Mesendoderm (in vitro differentiated cells): ENCODE measurements around the gene SLCO1B1.

Experiments
- DNase-seq: peaks from one replicate; pipeline ENCODE4 v3.0.0; 2013
- H2AK5ac ChIP-seq: 2 replicates; pipeline ENCODE4 v1.6.1; 2013; ENCODE audit warnings: low read length, inconsistent platforms
- H2BK120ac ChIP-seq: 2 replicates; pipeline ENCODE4 v1.6.1; 2013; ENCODE audit warnings: low read depth, mild to moderate bottlenecking, low read length, moderate library complexity, mixed read lengths
- H2BK15ac ChIP-seq: replicated peaks from 2 replicates; pipeline ENCODE4 v1.6.1; 2013; ENCODE audit warnings: low read depth, mild to moderate bottlenecking, moderate library complexity
- H2BK5ac ChIP-seq: 2 replicates; pipeline ENCODE4 v1.6.1; 2013; ENCODE audit warnings: low read length, inconsistent platforms
- H3K18ac ChIP-seq: 2 replicates; pipeline ENCODE4 v1.6.1; 2013; ENCODE audit warnings: mild to moderate bottlenecking, low read length, mixed read lengths
- H3K23ac ChIP-seq: one replicate; pipeline ENCODE4 v1.6.1; 2013; ENCODE audit warnings: low read length
- H3K27ac ChIP-seq: 2 replicates; pipeline ENCODE4 v1.5.1; 2013; ENCODE audit warnings: low read depth, mild to moderate bottlenecking, inconsistent platforms, low read length, moderate library complexity
- H3K27me3 ChIP-seq: 2 replicates; pipeline ENCODE4 v1.6.1; 2013; ENCODE audit warnings: low read length, control low read depth, mild to moderate bottlenecking, inconsistent platforms; ENCODE audit not compliant: insufficient read depth, poor library complexity
- H3K36me3 ChIP-seq: 2 replicates; pipeline ENCODE4 v1.6.1; 2013; ENCODE audit warnings: low read length, inconsistent platforms; ENCODE audit not compliant: control insufficient read depth, insufficient read depth
- H3K4ac ChIP-seq: one replicate; pipeline ENCODE4 v1.6.1; 2013; ENCODE audit warnings: low read depth, mild to moderate bottlenecking, low read length, moderate library complexity
- H3K4me1 ChIP-seq: 2 replicates; pipeline ENCODE4 v1.6.1; 2013; ENCODE audit warnings: low read depth, low read length, inconsistent platforms; ENCODE audit not compliant: control insufficient read depth
- H3K4me2 ChIP-seq: 2 replicates; pipeline ENCODE4 v1.6.1; 2013; ENCODE audit warnings: low read length
- H3K4me3 ChIP-seq: 2 replicates; pipeline ENCODE4 v1.5.1; 2013; ENCODE audit warnings: mild to moderate bottlenecking, low read length
- H3K56ac ChIP-seq: one replicate; pipeline ENCODE4 v1.6.1; 2013; ENCODE audit warnings: low read length
- H3K79me1 ChIP-seq: 2 replicates; pipeline ENCODE4 v1.6.1; 2013; ENCODE audit warnings: low read length, inconsistent platforms
- H3K79me2 ChIP-seq: 2 replicates; pipeline ENCODE4 v1.6.1; 2013; ENCODE audit warnings: mild to moderate bottlenecking, low read length; ENCODE audit not compliant: control insufficient read depth, insufficient read depth
- H3K9ac ChIP-seq: 2 replicates; pipeline ENCODE4 v1.6.1; 2013; ENCODE audit warnings: low read length, inconsistent platforms
- H4K5ac ChIP-seq: one replicate; pipeline ENCODE4 v1.6.1; 2013; ENCODE audit warnings: low read length
- H4K8ac ChIP-seq: one replicate; pipeline ENCODE4 v1.6.1; 2013; ENCODE audit warnings: low read depth, mild to moderate bottlenecking, control low read depth, low read length, moderate library complexity
- WGBS: extraction: QIAGEN DNeasy Blood & Tissue Kit; methylation state at CpG from one replicate; pipeline ENCODE4 v1.1.7; 2013; ENCODE audit warnings: low lambda C conversion rate, missing lambda C conversion rate; ENCODE audit not compliant: insufficient coverage; ENCODE audit errors: extremely low coverage; 5-methylcytosine and 5-hydroxymethylcytosine counted together

Gene SLCO1B1

DNA sequence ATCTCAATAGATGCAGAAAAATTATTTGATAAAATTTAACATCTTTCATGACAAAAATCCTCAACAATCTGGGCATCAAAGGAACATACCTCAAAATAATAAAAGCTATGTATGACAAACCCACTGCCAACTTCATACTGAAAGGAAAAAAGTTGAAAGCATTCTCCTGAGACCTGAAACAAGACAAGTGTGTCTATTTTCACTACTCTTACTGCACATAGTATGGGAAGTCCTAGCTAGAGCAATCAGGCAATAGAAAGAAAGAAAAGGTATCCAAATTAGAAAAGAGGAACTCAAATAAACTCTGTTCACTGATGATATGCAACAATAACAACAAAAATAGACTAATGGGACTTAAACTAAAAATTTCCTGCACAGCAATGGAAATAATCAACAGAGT is 90.1 kb downstream of the SLCO1B1 start:
- Histone ChIP-seq H3K56ac (no peak overlapping the region), H3K18ac (no peak overlapping the region), H2BK5ac (no peak overlapping the region), H3K4me2 (no peak overlapping the region), H3K27me3 (no peaks in the 10 kb centered on the region), H3K27ac (no peak overlapping the region), H4K8ac (no peak overlapping the region), H3K4me3 (no peak overlapping the region), H3K36me3 (no peaks in the 10 kb centered on the region), H3K79me2 (no peaks in the 10 kb centered on the region), H3K4me1 (no peaks in the 10 kb centered on the region), H3K4ac (no peak overlapping the region), H3K9ac (no peak overlapping the region), H2BK120ac (no peak overlapping the region), H4K5ac (no peak overlapping the region), H2AK5ac (no peak overlapping the region), H2BK15ac (no peak overlapping the region), H3K79me1 (no peaks in the 10 kb centered on the region), H3K23ac (no peak overlapping the region)
- no peak for DNase-seq

DNA sequence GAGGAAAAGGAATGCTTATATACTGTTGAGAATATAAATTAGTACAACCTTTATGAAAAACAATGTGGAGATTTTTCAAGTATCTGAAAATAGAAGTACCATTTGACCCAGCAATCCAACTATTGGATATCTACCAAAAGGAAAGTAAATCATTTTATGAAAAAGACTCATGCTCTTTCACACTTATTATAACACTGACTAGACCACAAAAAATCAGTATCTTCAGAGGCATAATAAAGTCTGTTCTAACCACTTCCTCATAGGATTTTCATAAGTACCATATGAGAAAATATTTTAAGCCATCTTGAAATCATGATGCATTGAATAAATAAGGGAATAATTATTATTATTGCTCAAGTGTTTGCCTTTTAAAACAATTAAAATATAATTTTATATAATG is 90.8 kb downstream of the SLCO1B1 start:
- H3K4ac ChIP-seq, result no peak overlapping the region
- no peak overlapping the region for H3K4me3 ChIP-seq
- H3K23ac ChIP-seq, result no peak overlapping the region
- no peaks in the 10 kb centered on the region for H3K36me3 ChIP-seq
- H2BK5ac ChIP-seq, result no peak overlapping the region
- no peak overlapping the region for H2BK120ac ChIP-seq
- H2BK15ac ChIP-seq, result no peak overlapping the region
- no peak overlapping the region for H4K5ac ChIP-seq
- H4K8ac ChIP-seq, result no peak overlapping the region
- DNase-seq, result no peak
- H3K4me1 ChIP-seq, result no peaks in the 10 kb centered on the region
- no peak overlapping the region for H3K56ac ChIP-seq
- H3K18ac ChIP-seq, result no peak overlapping the region
- no peaks in the 10 kb centered on the region for H3K79me1 ChIP-seq
- no peaks in the 10 kb centered on the region for H3K27me3 ChIP-seq
- H3K79me2 ChIP-seq, result no peaks in the 10 kb centered on the region
- H3K9ac ChIP-seq, result no peak overlapping the region
- no peak overlapping the region for H3K27ac ChIP-seq
- no peak overlapping the region for H3K4me2 ChIP-seq
- H2AK5ac ChIP-seq, result no peak overlapping the region

DNA sequence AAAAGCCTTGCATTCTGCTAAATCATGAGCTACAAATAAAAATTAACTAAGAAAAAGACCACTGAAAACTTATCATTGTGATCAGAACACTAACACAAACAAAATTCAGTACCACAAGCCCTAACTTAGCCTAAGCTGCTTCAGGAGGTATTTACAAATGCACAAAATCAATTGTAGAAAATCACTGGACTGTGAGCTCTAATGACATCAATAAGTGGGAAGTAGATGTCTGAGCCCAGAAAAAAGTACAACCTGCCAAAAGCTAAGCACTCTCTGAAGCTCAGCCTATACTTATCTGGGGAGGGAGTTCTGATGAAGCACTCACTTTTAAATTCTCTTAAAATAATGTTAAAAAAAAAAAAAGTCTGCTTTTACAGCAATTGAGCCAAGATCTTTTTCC is 92.9 kb downstream of the SLCO1B1 start:
- no peak for DNase-seq
- Histone ChIP-seq H3K23ac (no peak overlapping the region), H3K27me3 (no peaks in the 10 kb centered on the region), H2BK15ac (no peak overlapping the region), H3K79me2 (no peaks in the 10 kb centered on the region), H3K18ac (no peak overlapping the region), H3K9ac (no peak overlapping the region), H2BK5ac (no peak overlapping the region), H3K36me3 (no peaks in the 10 kb centered on the region), H2BK120ac (no peak overlapping the region), H3K4me1 (no peaks in the 10 kb centered on the region), H3K56ac (no peak overlapping the region), H4K5ac (no peak overlapping the region), H3K4me2 (no peak overlapping the region), H3K27ac (no peak overlapping the region), H3K4me3 (no peak overlapping the region), H4K8ac (no peak overlapping the region), H3K4ac (no peak overlapping the region), H3K79me1 (no peaks in the 10 kb centered on the region), H2AK5ac (no peak overlapping the region)

DNA sequence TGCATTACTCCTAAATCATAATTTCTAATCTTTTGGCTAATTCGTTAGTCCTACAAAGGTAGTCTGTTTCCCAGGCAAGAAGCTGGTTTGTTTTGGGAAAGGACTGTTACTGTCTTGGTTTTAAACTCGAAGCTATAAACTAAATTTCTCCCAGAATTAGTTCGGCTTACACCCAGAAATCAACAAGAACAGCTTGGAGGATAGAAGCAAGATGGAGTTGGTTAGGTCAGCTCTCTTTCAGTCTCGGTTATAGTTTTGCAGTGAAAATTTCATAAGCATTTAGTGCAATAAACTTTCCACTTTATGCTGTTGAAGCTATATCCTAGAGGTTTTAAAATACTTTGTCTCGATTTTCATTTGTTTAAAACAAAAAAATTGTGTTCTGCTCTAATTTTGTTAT is 103.4 kb downstream of the SLCO1B1 start:
- Histone ChIP-seq H3K18ac (no peak overlapping the region), H3K79me1 (no peaks in the 10 kb centered on the region), H3K36me3 (no peaks in the 10 kb centered on the region), H2AK5ac (no peak overlapping the region), H3K56ac (no peak overlapping the region), H3K4me1 (no peaks in the 10 kb centered on the region), H2BK5ac (no peak overlapping the region), H3K79me2 (no peaks in the 10 kb centered on the region), H3K23ac (no peak overlapping the region), H2BK120ac (no peak overlapping the region), H3K27me3 (no peaks in the 10 kb centered on the region), H3K4ac (no peak overlapping the region), H3K4me3 (no peak overlapping the region), H3K9ac (no peak overlapping the region), H3K4me2 (no peak overlapping the region), H3K27ac (no peak overlapping the region), H4K5ac (no peak overlapping the region), H2BK15ac (no peak overlapping the region), H4K8ac (no peak overlapping the region)
- WGBS, result no CpG with 5 or more reads among the region's 5 CpGs
- no peak for DNase-seq

DNA sequence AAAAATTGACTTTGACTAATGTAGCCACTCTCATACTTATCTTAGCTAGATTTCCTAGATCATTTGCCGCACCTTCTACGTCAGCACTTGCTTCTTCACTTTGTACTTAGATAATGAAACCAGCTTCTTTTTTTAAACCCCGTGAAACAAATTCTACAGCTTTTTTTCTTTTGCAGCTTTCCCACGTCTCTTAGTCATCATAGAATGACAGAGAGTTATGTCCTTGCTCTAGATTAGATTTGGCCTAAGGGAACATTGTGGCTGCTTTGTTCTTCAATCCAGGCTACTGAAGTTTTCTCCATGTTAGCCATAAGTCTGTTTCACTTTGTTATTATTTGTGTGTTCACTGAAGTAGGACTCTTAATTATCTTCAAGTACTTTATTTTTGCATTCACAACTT is 108.9 kb downstream of the SLCO1B1 start:
- Histone ChIP-seq H3K4me3 (no peak overlapping the region), H4K5ac (no peak overlapping the region), H3K18ac (no peak overlapping the region), H3K36me3 (no peaks in the 10 kb centered on the region), H3K4me2 (no peak overlapping the region), H3K23ac (no peak overlapping the region), H3K4ac (no peak overlapping the region), H3K27me3 (no peaks in the 10 kb centered on the region), H2BK5ac (no peak overlapping the region), H3K9ac (no peak overlapping the region), H3K27ac (no peak overlapping the region), H3K79me1 (no peaks in the 10 kb centered on the region), H4K8ac (no peak overlapping the region), H2BK15ac (no peak overlapping the region), H3K79me2 (no peaks in the 10 kb centered on the region), H3K56ac (no peak overlapping the region), H3K4me1 (no peaks in the 10 kb centered on the region), H2AK5ac (no peak overlapping the region), H2BK120ac (no peak overlapping the region)
- no CpG with 5 or more reads among the region's 4 CpGs for WGBS
- DNase-seq, result no peak

GRCh38 chr12:21248679-21249078 is 117.7 kb downstream of the SLCO1B1 start:
- Histone ChIP-seq H3K4me2 (no peak overlapping the region), H2BK120ac (no peak overlapping the region), H2BK5ac (no peak overlapping the region), H3K4ac (no peak overlapping the region), H3K18ac (no peak overlapping the region), H3K9ac (no peak overlapping the region), H3K27ac (no peak overlapping the region), H2AK5ac (no peak overlapping the region), H4K8ac (no peak overlapping the region), H3K36me3 (no peaks in the 10 kb centered on the region), H3K23ac (no peak overlapping the region), H4K5ac (no peak overlapping the region), H3K56ac (no peak overlapping the region), H3K4me1 (no peaks in the 10 kb centered on the region), H3K4me3 (no peak overlapping the region), H3K79me2 (no peaks in the 10 kb centered on the region), H3K27me3 (no peaks in the 10 kb centered on the region), H3K79me1 (no peaks in the 10 kb centered on the region), H2BK15ac (no peak overlapping the region)
- peak; percentile 19 for DNase-seq
- no CpG with 5 or more reads among the region's 1 CpG for WGBS
